T-helper 22 cell (primary cell): ENCODE data around the gene HHIPL1.

ENCODE experiments used
- DNase-seq: peaks from one replicate; pipeline ENCODE4 v3.0.0-alpha.2; 2020; ENCODE audit warnings: low read depth

The HHIPL1 gene

GRCh38 chr14:99611646-99612045 lies 33.3 kb upstream of the HHIPL1 start:
- no peak for DNase-seq

GRCh38 chr14:99612071-99612737 lies 32.7 kb upstream of the HHIPL1 start:
- no peak for DNase-seq

GRCh38 chr14:99612738-99613330 lies 32.1 kb upstream of the HHIPL1 start:
- DNase-seq = no peak

- no peak for DNase-seq
These were observed 29.3 kb upstream of the HHIPL1 start for GRCh38 chr14:99615497-99616157.

- no peak for DNase-seq
These were observed 27.8 kb upstream of the HHIPL1 start for GRCh38 chr14:99616832-99617800.

- DNase-seq = no peak
These were observed 24.8 kb upstream of the HHIPL1 start for GRCh38 chr14:99619835-99620834.

- DNase-seq = no peak
These were observed 23.0 kb upstream of the HHIPL1 start for GRCh38 chr14:99621948-99622347.

- no peak for DNase-seq
These were observed 20.9 kb upstream of the HHIPL1 start for GRCh38 chr14:99624024-99624423.

- DNase-seq = no peak
These were observed 20.0 kb upstream of the HHIPL1 start for GRCh38 chr14:99624971-99625370.

- DNase-seq = no peak
These were observed 19.5 kb upstream of the HHIPL1 start for GRCh38 chr14:99625476-99625875.

GRCh38 chr14:99626041-99626648 lies 18.8 kb upstream of the HHIPL1 start:
- no peak for DNase-seq

GRCh38 chr14:99627100-99627499 lies 17.8 kb upstream of the HHIPL1 start:
- no peak for DNase-seq

GRCh38 chr14:99627510-99628381 lies 17.2 kb upstream of the HHIPL1 start:
- no peak for DNase-seq

- peak; percentile 23 for DNase-seq
These were observed 15.9 kb upstream of the HHIPL1 start for GRCh38 chr14:99628887-99629618.

- no peak for DNase-seq
These were observed 14.7 kb upstream of the HHIPL1 start for GRCh38 chr14:99630202-99630601.

- no peak for DNase-seq
These were observed 12.4 kb upstream of the HHIPL1 start for GRCh38 chr14:99632410-99633035.

- DNase-seq = no peak
These were observed 11.8 kb upstream of the HHIPL1 start for GRCh38 chr14:99633141-99633540.

GRCh38 chr14:99633918-99634317 lies 11.0 kb upstream of the HHIPL1 start:
- DNase-seq = no peak
